Mesenchymal stem cell (in vitro differentiated cells and primary cell): Measurements from ENCODE around the gene ANAPC5.

ENCODE experiments used
- DNase-seq: peaks from one replicate; pipeline ENCODE4 v3.0.0-alpha.2; 2013
- H2AFZ ChIP-seq: one replicate; pipeline ENCODE4 v1.6.1; 2013; ENCODE audit warnings: low read depth, mild to moderate bottlenecking, control low read depth, inconsistent platforms, low read length, moderate library complexity
- H2AK5ac ChIP-seq: 2 replicates; pipeline ENCODE4 v1.6.1; 2013; ENCODE audit warnings: low read length, moderate library complexity, mild to moderate bottlenecking, inconsistent platforms; ENCODE audit not compliant: severe bottlenecking
- H2BK120ac ChIP-seq: one replicate; pipeline ENCODE4 v1.6.1; 2013; ENCODE audit warnings: low read depth, mild to moderate bottlenecking, inconsistent platforms, low read length, moderate library complexity
- H2BK12ac ChIP-seq, 2 experiments: one replicate each; pipeline ENCODE4 v1.6.1; 2013; ENCODE audit warnings: inconsistent platforms in 2 of 2, low read length in 2 of 2, mild to moderate bottlenecking in 2 of 2, moderate library complexity in 2 of 2, control low read depth in 1 of 2
- H2BK15ac ChIP-seq: one replicate; pipeline ENCODE4 v1.6.1; 2013; ENCODE audit warnings: mild to moderate bottlenecking, low read depth, inconsistent platforms; ENCODE audit not compliant: poor library complexity, severe bottlenecking
- H2BK5ac ChIP-seq: 2 replicates; pipeline ENCODE4 v1.6.1; 2013; ENCODE audit warnings: low read depth, mild to moderate bottlenecking, low read length, control low read depth, inconsistent platforms; ENCODE audit not compliant: poor library complexity, severe bottlenecking
- H3K14ac ChIP-seq, 2 experiments: one replicate each; pipeline ENCODE4 v1.6.1; 2013; ENCODE audit warnings: inconsistent platforms in 2 of 2, low read length in 2 of 2, control low read depth in 1 of 2, mild to moderate bottlenecking in 1 of 2, moderate library complexity in 1 of 2
- H3K18ac ChIP-seq, 2 experiments: one replicate each; pipeline ENCODE4 v1.6.1; 2013; ENCODE audit warnings: inconsistent platforms in 2 of 2, low read length in 2 of 2, control low read depth in 1 of 2, low read depth in 1 of 2, mild to moderate bottlenecking in 1 of 2
- H3K23ac ChIP-seq, 2 experiments: one replicate each; pipeline ENCODE4 v1.6.1; 2013; ENCODE audit warnings: inconsistent platforms in 2 of 2, low read length in 2 of 2, mild to moderate bottlenecking in 2 of 2, moderate library complexity in 2 of 2, control low read depth in 1 of 2
- H3K27ac ChIP-seq: 2 replicates; pipeline ENCODE4 v1.5.1; 2013; ENCODE audit warnings: mild to moderate bottlenecking, moderate library complexity, low read length, control low read depth, inconsistent platforms; ENCODE audit not compliant: poor library complexity, severe bottlenecking
- H3K27me3 ChIP-seq, 2 experiments: 2 replicates each; pipeline versions ENCODE4 v1.6.1 to v1.7.0; 2013; ENCODE audit warnings: low read length in 2 of 2, mild to moderate bottlenecking in 2 of 2, moderate library complexity in 2 of 2, control low read depth in 1 of 2, inconsistent platforms in 1 of 2; ENCODE audit not compliant: control insufficient read depth in 1 of 2, insufficient read depth in 1 of 2
- H3K36me3 ChIP-seq, 2 experiments: 2 replicates each; pipeline versions ENCODE4 v1.6.1 to v1.7.0; 2013; ENCODE audit warnings: low read length in 2 of 2, control low read depth in 1 of 2, inconsistent platforms in 1 of 2, low read depth in 1 of 2, mild to moderate bottlenecking in 1 of 2; ENCODE audit not compliant: insufficient read depth in 2 of 2, control insufficient read depth in 1 of 2
- H3K4ac ChIP-seq, 2 experiments: one replicate each; pipeline ENCODE4 v1.6.1; 2013; ENCODE audit warnings: inconsistent platforms in 2 of 2, low read length in 2 of 2, mild to moderate bottlenecking in 2 of 2, moderate library complexity in 2 of 2, control low read depth in 1 of 2, low read depth in 1 of 2
- H3K4me1 ChIP-seq: 2 replicates; pipeline ENCODE4 v1.6.1; 2013; ENCODE audit warnings: low read depth, low read length, control low read depth; ENCODE audit not compliant: control insufficient read depth, insufficient read depth
- H3K4me2 ChIP-seq: 2 replicates; pipeline ENCODE4 v1.6.1; 2013; ENCODE audit warnings: low read length, mild to moderate bottlenecking, inconsistent platforms; ENCODE audit not compliant: poor library complexity, severe bottlenecking
- H3K4me3 ChIP-seq, 2 experiments: 2 replicates each; pipeline versions ENCODE4 v1.5.1 to v1.7.0; 2013; ENCODE audit warnings: low read length in 2 of 2, mild to moderate bottlenecking in 2 of 2, control low read depth in 1 of 2, low read depth in 1 of 2; ENCODE audit not compliant: insufficient read depth in 1 of 2
- H3K79me1 ChIP-seq: replicated peaks from 2 replicates; pipeline ENCODE4 v1.6.1; 2013; ENCODE audit warnings: mild to moderate bottlenecking, control low read depth, low read length, inconsistent platforms; ENCODE audit not compliant: poor library complexity, severe bottlenecking
- H3K9ac ChIP-seq: 2 replicates; pipeline ENCODE4 v1.7.0; 2013; ENCODE audit warnings: mild to moderate bottlenecking, low read length, moderate library complexity
- H3K9me3 ChIP-seq: 2 replicates; pipeline ENCODE4 v1.7.0; 2013; ENCODE audit warnings: mild to moderate bottlenecking, low read length; ENCODE audit not compliant: control insufficient read depth
- H4K8ac ChIP-seq: one replicate; pipeline ENCODE4 v1.6.1; 2013; ENCODE audit warnings: inconsistent platforms, mild to moderate bottlenecking, low read length, moderate library complexity
- H4K91ac ChIP-seq: one replicate; pipeline ENCODE4 v1.6.1; 2013; ENCODE audit warnings: mild to moderate bottlenecking, low read length, inconsistent platforms
- WGBS: methylation state at CpG from one replicate; pipeline ENCODE4 v1.1.7; 2013; ENCODE audit warnings: mixed read lengths; 5-methylcytosine and 5-hydroxymethylcytosine counted together

Gene ANAPC5

DNA sequence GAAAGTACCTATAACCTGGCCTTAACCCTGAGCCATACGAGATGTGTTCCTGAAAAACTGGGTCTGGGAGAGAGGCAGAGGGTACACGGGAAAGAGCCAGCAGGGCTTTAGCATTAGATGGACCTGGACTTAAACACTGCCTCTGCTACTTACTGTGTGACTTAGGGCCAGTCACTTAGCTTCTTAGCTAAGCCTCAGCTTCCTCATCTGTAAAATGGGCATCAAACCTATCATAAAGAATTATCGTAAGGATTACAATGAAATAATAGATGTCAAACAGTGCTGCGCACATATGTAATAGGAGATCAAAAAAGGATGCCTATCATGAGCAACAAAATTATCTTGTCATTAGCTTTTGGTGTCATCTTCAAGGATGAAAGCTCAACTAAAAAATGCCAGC lies 23.6 kb downstream of the ANAPC5 start:
- peaks cover 17% of the 10 kb centered on the region for H3K79me1 ChIP-seq
- no peak overlapping the region for H3K4me2 ChIP-seq
- H3K4me3 ChIP-seq = no peak overlapping the region
- H3K23ac ChIP-seq = no peak overlapping the region
- H3K9ac ChIP-seq = no peak overlapping the region
- no peak overlapping the region for H2AK5ac ChIP-seq
- no peak overlapping the region for H2BK12ac ChIP-seq
- H3K18ac ChIP-seq = no peak overlapping the region
- H3K4me1 ChIP-seq = no peaks in the 10 kb centered on the region
- WGBS = 98% methylated on average over 3 of the region's 4 CpGs
- no peak overlapping the region for H3K14ac ChIP-seq
- H4K8ac ChIP-seq = no peak overlapping the region
- no peak for DNase-seq
- H2BK15ac ChIP-seq = no peak overlapping the region
- no peak overlapping the region for H2BK5ac ChIP-seq
- peaks cover 42 to 96% of the 10 kb centered on the region in 2 experiments for H3K36me3 ChIP-seq
- no peak overlapping the region for H3K4ac ChIP-seq
- no peak overlapping the region for H2BK120ac ChIP-seq
- no peak overlapping the region for H2AFZ ChIP-seq
- no peaks in the 10 kb centered on the region for H3K9me3 ChIP-seq
- no peak overlapping the region for H3K27ac ChIP-seq
- no peaks in the 10 kb centered on the region for H3K27me3 ChIP-seq
- H4K91ac ChIP-seq = no peak overlapping the region

- WGBS = 97% methylated on average over 21 of the region's 21 CpGs
- H2BK15ac ChIP-seq = no peak overlapping the region
- H4K8ac ChIP-seq = no peak overlapping the region
Observed at GRCh38 chr12:121326996-121327674, 25.1 kb downstream of the ANAPC5 start.

GRCh38 chr12:121325922-121326396 lies 26.3 kb downstream of the ANAPC5 start:
- no peak overlapping the region for H4K8ac ChIP-seq
- H3K9ac ChIP-seq = no peak overlapping the region
- no peak overlapping the region for H3K18ac ChIP-seq
- H3K4me2 ChIP-seq = no peak overlapping the region
- no peak overlapping the region for H4K91ac ChIP-seq
- no peaks in the 10 kb centered on the region for H3K4me1 ChIP-seq
- H3K27me3 ChIP-seq = no peaks in the 10 kb centered on the region
- H3K27ac ChIP-seq = no peak overlapping the region
- no peak overlapping the region for H3K4ac ChIP-seq
- H3K4me3 ChIP-seq = no peak overlapping the region
- no peak overlapping the region for H2AK5ac ChIP-seq
- H2AFZ ChIP-seq = no peak overlapping the region
- no peak overlapping the region for H3K23ac ChIP-seq
- DNase-seq = no peak
- H2BK120ac ChIP-seq = no peak overlapping the region
- no peak overlapping the region for H3K14ac ChIP-seq
- H3K79me1 ChIP-seq = peaks cover 17% of the 10 kb centered on the region
- no peak overlapping the region for H2BK15ac ChIP-seq
- H2BK12ac ChIP-seq = no peak overlapping the region
- H3K9me3 ChIP-seq = no peaks in the 10 kb centered on the region
- peaks cover 42 to 83% of the 10 kb centered on the region in 2 experiments for H3K36me3 ChIP-seq
- no peak overlapping the region for H2BK5ac ChIP-seq
- WGBS = 76% methylated on average over 3 of the region's 5 CpGs

More at GRCh38 chr12:121326996-121327674, 25.1 kb downstream of the ANAPC5 start:
- Histone ChIP-seq H3K4ac (no peak overlapping the region), H2BK120ac (no peak overlapping the region), H3K27ac (no peak overlapping the region), H2BK5ac (no peak overlapping the region), H3K4me3 (no peak overlapping the region), H3K14ac (no peak overlapping the region), H3K27me3 (no peaks in the 10 kb centered on the region), H2BK12ac (no peak overlapping the region), H4K91ac (no peak overlapping the region), H3K9me3 (no peaks in the 10 kb centered on the region), H3K23ac (no peak overlapping the region), H3K79me1 (peaks cover 19% of the 10 kb centered on the region), H3K9ac (no peak overlapping the region), H3K4me1 (no peaks in the 10 kb centered on the region), H2AK5ac (no peak overlapping the region), H2AFZ (no peak overlapping the region), H3K36me3 (peaks cover 45 to 94% of the 10 kb centered on the region in 2 experiments), H3K18ac (no peak overlapping the region), H3K4me2 (no peak overlapping the region)
- DNase-seq = no peak

DNA sequence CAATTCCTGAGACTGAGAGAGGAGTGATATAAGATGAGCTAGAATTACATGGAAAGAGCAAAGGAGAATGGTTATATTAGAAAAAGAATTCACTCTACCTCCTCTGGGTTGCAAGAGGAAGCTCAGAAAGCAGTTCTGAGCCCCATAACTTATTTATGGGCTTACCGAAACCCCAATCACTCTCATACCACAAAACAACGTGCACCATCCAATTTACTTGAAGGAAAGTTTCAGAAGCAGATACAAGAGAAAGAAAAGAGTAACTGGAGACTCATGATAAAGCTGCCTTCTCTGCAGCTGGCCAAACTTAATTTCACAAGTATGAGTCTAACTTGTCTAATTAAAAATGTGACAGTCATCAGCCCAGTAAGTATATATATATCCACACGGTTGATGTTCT lies 28.3 kb downstream of the ANAPC5 start:
- Histone ChIP-seq H2BK12ac (no peak overlapping the region), H3K9ac (no peak overlapping the region), H3K27me3 (no peaks in the 10 kb centered on the region), H3K23ac (no peak overlapping the region), H2BK5ac (no peak overlapping the region), H3K4me1 (no peaks in the 10 kb centered on the region), H2BK15ac (no peak overlapping the region), H2AFZ (no peak overlapping the region), H4K8ac (no peak overlapping the region), H3K27ac (no peak overlapping the region), H3K4ac (no peak overlapping the region), H3K4me3 (no peak overlapping the region), H3K9me3 (no peaks in the 10 kb centered on the region), H3K18ac (no peak overlapping the region), H4K91ac (no peak overlapping the region), H2AK5ac (no peak overlapping the region), H3K14ac (no peak overlapping the region), H3K79me1 (peaks cover 18% of the 10 kb centered on the region), H3K36me3 (peaks cover 42 to 74% of the 10 kb centered on the region in 2 experiments), H2BK120ac (no peak overlapping the region), H3K4me2 (no peak overlapping the region)
- DNase-seq = no peak
- 100% methylated on average over 2 of the region's 3 CpGs for WGBS
